GM12878 (cell line): ENCODE results near the gene ENDOV. TPM values are rescaled to one million over a fixed set of nuclear protein-coding genes. Genes with fewer than 3 reads are reported as not detected.

ENCODE experiments used
- ATAC-seq: fragments of 200-7000 bp; cut with Tn5 transposase; 3 replicates; pipeline ENCODE4 v1.9.1; 2020; ENCODE audit warnings: mild to moderate bottlenecking, moderate library complexity
- BruUV-seq: library from RNA; stranded (reverse); fragments of 400-500 nt; replicated peaks from 2 replicates; lab custom pipeline; 2021; lab: Mats Ljungman, UMichigan
- CTCF ChIA-PET: fragments of 300-600 bp; sonication (Branson Sonifier 250); formaldehyde crosslinking; extraction: SDS; loops from one replicate; lab custom pipeline; 2021; ENCODE audit warnings: inconsistent platforms; lab: Yijun Ruan, JAX
- POLR2A ChIA-PET: fragments of 350-600 bp; formaldehyde crosslinking; extraction: SDS; loops from one replicate; lab custom pipeline; 2021; ENCODE audit warnings: inconsistent platforms; lab: Charles Lee
- RAD21 ChIA-PET: fragments of 300-600 bp; sonication (Branson Sonifier 250); formaldehyde crosslinking; loops from one replicate; lab custom pipeline; 2023; ENCODE audit warnings: antibody characterized with exemption; ENCODE audit not compliant: unreplicated experiment; lab: Charles Lee
- SMC1A ChIA-PET: fragments of 300-600 bp; sonication (Branson Sonifier 250); formaldehyde crosslinking; loops from one replicate; lab custom pipeline; 2023; ENCODE audit not compliant: unreplicated experiment, uncharacterized antibody; lab: Charles Lee
- DNase-seq: peaks from one replicate; pipeline ENCODE4 v3.0.0-alpha.2; 2011; ENCODE audit warnings: low read depth, low spot score
- FAIRE-seq: peaks from 3 replicates; lab custom pipeline; 2011; peaks lifted over from hg19 to GRCh38; lab: Jason Lieb, UNC
- H2AFZ ChIP-seq: 2 replicates; pipeline ENCODE4 v1.6.0; 2011; ENCODE audit warnings: low read depth, low read length, control low read depth; ENCODE audit not compliant: control insufficient read depth
- H3K27ac ChIP-seq: 2 replicates; pipeline ENCODE4 v1.5.1; 2011; ENCODE audit warnings: control low read depth; ENCODE audit not compliant: control insufficient read depth, insufficient read depth
- H3K27me3 ChIP-seq, 2 experiments: replicated peaks in 1 of 2; 2 replicates each; pipeline versions ENCODE4 v1.6.0 to v1.6.1; 2011; ENCODE audit warnings: low read length in 1 of 2; ENCODE audit not compliant: control insufficient read depth in 2 of 2, insufficient read depth in 2 of 2
- H3K36me3 ChIP-seq, 2 experiments: 2 replicates each; pipeline ENCODE4 v1.5.1; 2011; ENCODE audit warnings: low read length in 1 of 2; ENCODE audit not compliant: control insufficient read depth in 2 of 2, insufficient read depth in 2 of 2
- H3K4me1 ChIP-seq: 2 replicates; pipeline ENCODE4 v1.6.1; 2011; ENCODE audit warnings: mild to moderate bottlenecking, low read length, moderate library complexity, mixed read lengths; ENCODE audit not compliant: control insufficient read depth, insufficient read depth
- H3K4me2 ChIP-seq: 2 replicates; pipeline ENCODE4 v1.6.0; 2011; ENCODE audit warnings: control low read depth; ENCODE audit not compliant: control insufficient read depth, insufficient read depth
- H3K4me3 ChIP-seq: fragments of 200-600 bp; sonication (generic); 2 replicates; pipeline ENCODE4 v1.5.1; 2016
- H3K79me2 ChIP-seq: 2 replicates; pipeline ENCODE4 v1.6.0; 2011; ENCODE audit warnings: low read length; ENCODE audit not compliant: control insufficient read depth, insufficient read depth
- H3K9ac ChIP-seq: 2 replicates; pipeline ENCODE4 v1.8.0; 2011; ENCODE audit warnings: low read length, control low read depth, mixed read lengths; ENCODE audit not compliant: control insufficient read depth, insufficient read depth
- H3K9me3 ChIP-seq: replicated peaks from 3 replicates; pipeline ENCODE4 v1.5.1; 2011; ENCODE audit warnings: mild to moderate bottlenecking, low read length; ENCODE audit not compliant: control insufficient read depth, insufficient read depth
- H4K20me1 ChIP-seq: 2 replicates; pipeline ENCODE4 v1.6.0; 2011; ENCODE audit not compliant: control insufficient read depth, insufficient read depth
- CHD1 ChIP-seq: IDR thresholded peaks from 2 replicates; pipeline ENCODE4 v1.6.1; 2012; ENCODE audit warnings: low read depth, low read length, improper control_type of control experiment
- HCFC1 ChIP-seq: fragments of 150-350 bp; IDR thresholded peaks from 2 replicates; pipeline ENCODE4 v1.6.1; 2014; ENCODE audit warnings: low read length
- MAX ChIP-seq: IDR thresholded peaks from 2 replicates; pipeline ENCODE4 v1.6.1; 2012; ENCODE audit warnings: low read depth, low read length, improper control_type of control experiment
- TAF1 ChIP-seq: IDR thresholded peaks from 2 replicates; pipeline ENCODE4 v1.6.1; 2011; ENCODE audit warnings: mild to moderate bottlenecking, low read depth, low read length, borderline replicate concordance
- USF2 ChIP-seq: IDR thresholded peaks from 2 replicates; pipeline ENCODE4 v1.6.1; 2011; ENCODE audit warnings: low read depth, low read length, improper control_type of control experiment, borderline replicate concordance
- ZNF24 ChIP-seq: fragments of 450-650 bp; IDR thresholded peaks from 2 replicates; pipeline ENCODE4 v1.6.1; 2017; ENCODE audit warnings: antibody characterized with exemption, mild to moderate bottlenecking
- WGBS: methylation state at CpG from one replicate; pipeline ENCODE4 v1.1.6; 2016; ENCODE audit warnings: low lambda C conversion rate; ENCODE audit not compliant: insufficient replicate concordance, insufficient coverage; ENCODE audit errors: missing lambda C conversion rate; 5-methylcytosine and 5-hydroxymethylcytosine counted together
- in situ Hi-C: fragments of 300-500 bp; cut with MboI; formaldehyde crosslinking; loops from 9 replicates; pipeline ENCODE4 v1.14.3; 2018; ENCODE audit warnings: mixed read lengths
- intact Hi-C: fragments of 100-400 bp; cut with micrococcal nuclease; formaldehyde crosslinking; loops from one replicate; pipeline ENCODE4 v1.14.2; 2022; ENCODE audit not compliant: unreplicated experiment
- polyA plus RNA-seq, 11 experiments: library from polyadenylated mRNA; depleted of rRNA in 4 of 11; unstranded in 6 of 11; stranded (reverse) in 5 of 11; fragments of >200 nt; fragmentation: Nextera tagmentation in 4 of 11; fragmentation: Illumina TruSeq in 1 of 11; extraction: Ambion mirVana in 4 of 11; extraction: Trizol in 1 of 11; gene quantifications; 1 replicate in 1 of 11; 2 replicates in 10 of 11; pipeline versions ENCODE4 v1.2.1 to v1.2.3, GENCODE V29; 2011 to 2016; ENCODE audit warnings: inconsistent platforms in 2 of 11, missing spikeins in 2 of 11, low read depth in 1 of 11
- total RNA-seq, 4 experiments: library from RNA; depleted of rRNA in 3 of 4; stranded (reverse); fragments of >200 nt in 3 of 4; fragmentation: Illumina TruSeq in 1 of 4; extraction: Trizol in 1 of 4; gene quantifications; 2 replicates each; pipeline versions ENCODE4 v1.2.1 to v1.2.3, GENCODE V29; 2013 to 2021
- TF ChIP-seq, protein P1 (sequence below): IDR thresholded peaks from 2 replicates; pipeline ENCODE4 v1.6.1; 2012; ENCODE audit warnings: low read depth, low read length, improper control_type of control experiment
- TF ChIP-seq, protein P2 (sequence below): fragments of 450-650 bp; IDR thresholded peaks from 2 replicates; pipeline ENCODE4 v1.6.1; 2017; ENCODE audit warnings: mild to moderate bottlenecking, moderate library complexity

Gene ENDOV
- total and polyA plus RNA-seq, 10 of the 15 experiments (the other 5 are each of a cell fraction or from before 2014, with no cell fraction given) = 0.63 to 11.9 (median 8.1) TPM

- Histone ChIP-seq H3K4me2 (no peak overlapping the region), H2AFZ (no peak overlapping the region), H3K36me3 (no peaks in the 10 kb centered on the region), H3K4me1 (no peaks in the 10 kb centered on the region), H3K27me3 (no peaks in the 10 kb centered on the region; a peak in 1 of 4 replicates), H3K9ac (no peak overlapping the region), H3K27ac (no peak overlapping the region), H3K79me2 (no peaks in the 10 kb centered on the region), H3K4me3 (no peak overlapping the region), H3K9me3 (no peaks in the 10 kb centered on the region), H4K20me1 (no peaks in the 10 kb centered on the region)
- RAD21 ChIA-PET = no interaction called here
- FAIRE-seq (no peak), DNase-seq (no peak), ATAC-seq (no peak)
- in situ Hi-C loops (no loop called here), intact Hi-C loops (no loop called here)
- TF ChIP-seq, protein P1, sequence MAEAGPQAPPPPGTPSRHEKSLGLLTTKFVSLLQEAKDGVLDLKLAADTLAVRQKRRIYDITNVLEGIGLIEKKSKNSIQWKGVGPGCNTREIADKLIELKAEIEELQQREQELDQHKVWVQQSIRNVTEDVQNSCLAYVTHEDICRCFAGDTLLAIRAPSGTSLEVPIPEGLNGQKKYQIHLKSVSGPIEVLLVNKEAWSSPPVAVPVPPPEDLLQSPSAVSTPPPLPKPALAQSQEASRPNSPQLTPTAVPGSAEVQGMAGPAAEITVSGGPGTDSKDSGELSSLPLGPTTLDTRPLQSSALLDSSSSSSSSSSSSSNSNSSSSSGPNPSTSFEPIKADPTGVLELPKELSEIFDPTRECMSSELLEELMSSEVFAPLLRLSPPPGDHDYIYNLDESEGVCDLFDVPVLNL = no peak
- TF ChIP-seq MAX (no peak), CHD1 (no peak), ZNF24 (no peak), HCFC1 (no peak), TAF1 (no peak), USF2 (no peak)
- TF ChIP-seq, protein P2, sequence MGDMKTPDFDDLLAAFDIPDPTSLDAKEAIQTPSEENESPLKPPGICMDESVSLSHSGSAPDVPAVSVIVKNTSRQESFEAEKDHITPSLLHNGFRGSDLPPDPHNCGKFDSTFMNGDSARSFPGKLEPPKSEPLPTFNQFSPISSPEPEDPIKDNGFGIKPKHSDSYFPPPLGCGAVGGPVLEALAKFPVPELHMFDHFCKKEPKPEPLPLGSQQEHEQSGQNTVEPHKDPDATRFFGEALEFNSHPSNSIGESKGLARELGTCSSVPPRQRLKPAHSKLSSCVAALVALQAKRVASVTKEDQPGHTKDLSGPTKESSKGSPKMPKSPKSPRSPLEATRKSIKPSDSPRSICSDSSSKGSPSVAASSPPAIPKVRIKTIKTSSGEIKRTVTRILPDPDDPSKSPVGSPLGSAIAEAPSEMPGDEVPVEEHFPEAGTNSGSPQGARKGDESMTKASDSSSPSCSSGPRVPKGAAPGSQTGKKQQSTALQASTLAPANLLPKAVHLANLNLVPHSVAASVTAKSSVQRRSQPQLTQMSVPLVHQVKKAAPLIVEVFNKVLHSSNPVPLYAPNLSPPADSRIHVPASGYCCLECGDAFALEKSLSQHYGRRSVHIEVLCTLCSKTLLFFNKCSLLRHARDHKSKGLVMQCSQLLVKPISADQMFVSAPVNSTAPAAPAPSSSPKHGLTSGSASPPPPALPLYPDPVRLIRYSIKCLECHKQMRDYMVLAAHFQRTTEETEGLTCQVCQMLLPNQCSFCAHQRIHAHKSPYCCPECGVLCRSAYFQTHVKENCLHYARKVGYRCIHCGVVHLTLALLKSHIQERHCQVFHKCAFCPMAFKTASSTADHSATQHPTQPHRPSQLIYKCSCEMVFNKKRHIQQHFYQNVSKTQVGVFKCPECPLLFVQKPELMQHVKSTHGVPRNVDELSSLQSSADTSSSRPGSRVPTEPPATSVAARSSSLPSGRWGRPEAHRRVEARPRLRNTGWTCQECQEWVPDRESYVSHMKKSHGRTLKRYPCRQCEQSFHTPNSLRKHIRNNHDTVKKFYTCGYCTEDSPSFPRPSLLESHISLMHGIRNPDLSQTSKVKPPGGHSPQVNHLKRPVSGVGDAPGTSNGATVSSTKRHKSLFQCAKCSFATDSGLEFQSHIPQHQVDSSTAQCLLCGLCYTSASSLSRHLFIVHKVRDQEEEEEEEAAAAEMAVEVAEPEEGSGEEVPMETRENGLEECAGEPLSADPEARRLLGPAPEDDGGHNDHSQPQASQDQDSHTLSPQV = no peak
- CTCF ChIA-PET = no interaction called here
- no TSS peak for BruUV-seq
- WGBS = 31% methylated on average over 10 of the region's 10 CpGs
- POLR2A ChIA-PET = no interaction called here
- SMC1A ChIA-PET = no interaction called here
Observed at GRCh38 chr17:80437532-80437931, 22.6 kb downstream of the ENDOV start.
